Body of pancreas (tissue), 4 donors: ENCODE measurements around the gene PRRC2B.

Experiments
- CTCF ChIP-seq, 7 experiments: fragments of 450-650 bp in 4 of 7; fragments of 200-600 bp in 3 of 7; sonication (generic) in 3 of 7; IDR thresholded peaks; one replicate each; pipeline ENCODE4 v1.5.1; 2016 to 2019; ENCODE audit warnings: antibody characterized with exemption in 7 of 7
- POLR2A ChIP-seq, 3 donors: fragments of 450-650 bp; IDR thresholded peaks; one replicate each; pipeline ENCODE4 v1.6.1; 2016; ENCODE audit warnings: antibody characterized with exemption in 3 of 3, mild to moderate bottlenecking in 2 of 3

- TF ChIP-seq CTCF (IDR thresholded peaks at IDR 0.05) (no peak), POLR2A (IDR thresholded peaks at IDR 0.05) (no peak)
Measured at GRCh38 chr9:131511416-131511815, 117.5 kb downstream of the PRRC2B start.
